C4-2B (cell line): ENCODE results near the gene ASPHD2.

Experiments
- H3K27ac ChIP-seq: fragments of 450-650 bp; 2 replicates; pipeline ENCODE4 v1.5.1; 2017
- CTCF ChIP-seq: fragments of 450-650 bp; conservative IDR thresholded peaks from 2 replicates; pipeline ENCODE4 v1.5.1; 2017; ENCODE audit warnings: mild to moderate bottlenecking
- ZFX ChIP-seq: fragments of 450-650 bp; IDR thresholded peaks from 2 replicates; pipeline ENCODE4 v1.6.1; 2017

Gene ASPHD2

DNA sequence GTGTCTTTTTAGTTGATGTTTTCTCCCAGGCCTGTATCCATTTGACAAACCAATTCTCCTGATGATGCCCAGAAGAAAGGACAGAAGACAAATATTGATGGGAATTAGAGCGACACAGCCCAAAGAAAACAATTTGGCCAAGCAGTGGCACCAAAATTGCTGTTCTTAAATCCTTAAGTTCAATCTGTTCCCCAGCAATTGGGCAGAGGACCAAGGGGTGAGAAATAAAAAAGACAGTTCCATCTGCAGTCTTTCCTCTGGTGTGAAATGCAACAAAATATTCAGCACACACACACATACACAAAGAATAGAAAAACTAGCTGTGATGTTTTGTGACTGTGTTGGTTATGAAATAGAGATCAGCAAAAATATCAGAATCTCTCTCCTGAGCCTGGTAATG, 38.0 kb upstream of the ASPHD2 start:
- no peak overlapping the region for H3K27ac ChIP-seq
- TF ChIP-seq CTCF, result no peak
- TF ChIP-seq ZFX, result no peak

GRCh38 chr22:26391623-26392022, 37.4 kb upstream of the ASPHD2 start:
- TF ChIP-seq ZFX, result no peak
- no peak overlapping the region for H3K27ac ChIP-seq

DNA sequence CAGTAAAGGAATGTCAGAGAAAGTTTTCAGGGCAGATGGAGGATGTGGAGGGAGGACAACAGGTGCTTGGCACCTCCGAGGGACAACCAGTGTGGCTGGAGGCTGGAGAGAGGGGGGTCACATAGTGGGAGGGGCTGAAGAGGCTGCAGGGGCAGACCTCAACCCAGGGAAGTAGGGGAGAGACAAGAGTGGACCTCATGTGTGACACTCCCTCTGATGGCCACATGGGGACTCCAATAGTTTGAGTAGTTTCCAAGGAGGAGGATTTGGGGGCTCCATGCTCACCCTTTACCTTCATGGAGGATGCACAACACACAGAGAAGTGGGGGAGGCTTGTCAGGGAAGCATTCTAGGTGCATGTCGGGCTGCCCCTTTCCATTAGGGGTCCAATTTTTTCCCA, 35.1 kb upstream of the ASPHD2 start:
- TF ChIP-seq ZFX (no peak), CTCF (no peak; the same call in 1 of the 2 replicates)
- H3K27ac ChIP-seq, result no peak overlapping the region

DNA sequence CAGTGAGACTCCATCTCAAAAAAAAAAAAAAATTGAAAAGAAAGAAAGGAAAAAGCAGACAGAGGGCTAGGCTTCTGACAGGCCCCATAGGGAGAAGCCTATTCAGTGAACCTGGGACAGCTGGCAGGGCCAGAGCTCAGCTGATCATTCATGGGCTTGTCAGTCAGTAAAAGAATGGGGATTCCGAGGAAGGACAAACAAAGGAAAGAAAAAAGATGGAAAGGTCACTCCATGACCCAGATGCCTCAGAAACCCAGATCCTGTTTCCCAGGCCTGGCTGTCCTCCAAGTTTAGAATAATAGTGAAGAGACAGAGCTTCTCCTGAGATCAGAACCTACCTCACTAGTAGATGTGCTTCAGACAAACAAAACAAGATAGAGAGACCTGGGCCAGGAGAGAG, 34.3 kb upstream of the ASPHD2 start:
- H3K27ac ChIP-seq, result no peak overlapping the region
- no peak for TF ChIP-seq ZFX
- no peak for TF ChIP-seq CTCF

DNA sequence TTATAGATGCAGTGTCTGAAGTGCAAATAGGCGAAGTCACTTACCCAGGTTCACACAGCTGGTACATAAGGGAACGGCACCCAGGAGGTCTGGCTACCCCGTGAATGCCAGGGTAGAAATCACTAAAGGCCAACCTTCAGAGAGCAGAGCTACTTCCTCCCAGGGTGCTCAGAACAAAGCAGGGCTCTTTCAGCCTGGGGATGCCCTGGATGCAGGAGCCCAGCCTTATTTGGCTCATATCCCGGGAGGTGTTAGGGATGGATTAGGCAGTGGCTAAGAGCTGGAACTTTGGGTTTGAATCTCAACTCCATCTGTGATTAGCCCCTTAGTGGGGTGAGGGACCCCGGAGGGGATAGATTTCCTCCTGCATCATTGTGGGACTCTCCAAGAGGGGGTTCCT, 33.1 kb upstream of the ASPHD2 start:
- TF ChIP-seq ZFX (no peak), CTCF (no peak)

DNA sequence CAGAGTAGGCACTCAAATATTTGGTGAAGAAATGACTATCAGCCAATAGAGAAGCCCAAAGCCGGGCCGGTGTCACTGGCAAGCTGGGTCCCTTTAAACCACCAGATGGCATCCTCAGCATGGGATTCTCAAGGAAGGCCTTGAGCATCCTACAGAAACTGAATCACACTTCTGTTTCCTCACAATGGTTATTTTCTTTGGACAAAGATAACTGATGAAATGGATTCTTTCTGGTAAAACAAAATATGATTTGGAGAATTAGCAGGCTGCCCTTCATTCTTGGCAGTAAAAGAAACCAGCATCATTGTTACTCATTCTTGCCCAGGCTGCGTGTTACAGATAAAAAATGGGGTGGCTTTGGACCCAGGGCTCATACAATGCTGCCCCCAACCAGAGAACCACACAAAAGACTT, 30.3 kb upstream of the ASPHD2 start:
- H3K27ac ChIP-seq, result no peak overlapping the region
- TF ChIP-seq ZFX (no peak), CTCF (peak; percentile 69)

More for the DNA sequence above, 33.1 kb upstream of the ASPHD2 start:
- no peak overlapping the region for H3K27ac ChIP-seq

DNA sequence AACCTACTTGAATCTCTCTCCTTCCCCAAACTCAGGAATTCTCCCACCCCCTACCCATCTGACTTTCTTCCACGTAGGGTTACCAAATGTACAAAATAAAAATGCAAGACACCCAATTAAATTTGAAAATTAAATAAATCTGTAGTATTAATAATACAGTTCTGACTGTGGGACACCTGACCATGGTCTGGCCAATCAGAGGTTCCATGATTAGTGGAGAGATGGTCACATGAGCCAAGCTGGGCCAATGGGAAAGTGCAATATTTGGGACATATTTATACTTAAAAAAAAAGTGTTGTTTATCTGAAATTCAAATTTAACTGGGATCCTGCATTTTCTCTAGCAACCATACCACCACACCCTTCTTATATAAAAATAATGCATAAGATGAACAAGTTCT, 29.8 kb upstream of the ASPHD2 start:
- TF ChIP-seq CTCF, result no peak
- TF ChIP-seq ZFX, result no peak

GRCh38 chr22:26401726-26402125, 27.3 kb upstream of the ASPHD2 start:
- H3K27ac ChIP-seq, result no peak overlapping the region
- TF ChIP-seq CTCF (no peak), ZFX (no peak)

More for the DNA sequence above, 29.8 kb upstream of the ASPHD2 start:
- no peak overlapping the region for H3K27ac ChIP-seq
